NB4 (cell line): ENCODE data around the gene EVC2.

Source experiments
- CTCF ChIP-seq: IDR thresholded peaks from one replicate; pipeline ENCODE4 v1.5.1; 2012; ENCODE audit warnings: low read depth, low read length
- POLR2A ChIP-seq: IDR thresholded peaks from 2 replicates; pipeline ENCODE4 v1.6.1; 2011; ENCODE audit warnings: mild to moderate bottlenecking; ENCODE audit not compliant: insufficient read length; ENCODE audit errors: extremely low read depth

GRCh38 chr4:5704276-5704675 lies 4.1 kb downstream of the EVC2 start:
- TF ChIP-seq CTCF (no peak), POLR2A (no peak)
